BE2C (cell line): ENCODE measurements around the gene APEX1.
A peak's percentile ranks its signal among the peaks of the same experiment; 100 is the strongest.

Experiments used
- DNase-seq: peaks from one replicate; pipeline ENCODE4 v3.0.0-alpha.2; 2020
- H3K27me3 ChIP-seq: fragments of 250-450 bp; sonication (Bioruptor Pico); 2 replicates; pipeline ENCODE4 v1.5.1; 2020; ENCODE audit warnings: mild to moderate bottlenecking
- H3K36me3 ChIP-seq: fragments of 250-450 bp; sonication (Bioruptor Pico); 2 replicates; pipeline ENCODE4 v1.5.1; 2020; ENCODE audit warnings: mild to moderate bottlenecking
- H3K4me1 ChIP-seq: fragments of 250-450 bp; sonication (Bioruptor Pico); 2 replicates; pipeline ENCODE4 v1.5.1; 2020
- H3K4me3 ChIP-seq: 2 replicates; pipeline ENCODE4 v1.5.1; 2011; ENCODE audit warnings: low read depth, low read length
- H3K9me3 ChIP-seq: fragments of 250-450 bp; sonication (Bioruptor Pico); 2 replicates; pipeline ENCODE4 v1.5.1; 2020
- TF ChIP-seq, protein P1 (sequence below): IDR thresholded peaks from 2 replicates; pipeline ENCODE4 v1.5.1; 2012; ENCODE audit warnings: mild to moderate bottlenecking, low read depth, low read length

Gene APEX1

GRCh38 chr14:20469890-20470602, 15.0 kb downstream of the APEX1 start:
- Histone ChIP-seq H3K4me3 (peak overlapping the region; percentile 99), H3K27me3 (no peaks in the 10 kb centered on the region), H3K9me3 (no peaks in the 10 kb centered on the region), H3K36me3 (peaks cover 34% of the 10 kb centered on the region), H3K4me1 (no peaks in the 10 kb centered on the region)
- DNase-seq = peak; percentile 25
- TF ChIP-seq, protein P1, sequence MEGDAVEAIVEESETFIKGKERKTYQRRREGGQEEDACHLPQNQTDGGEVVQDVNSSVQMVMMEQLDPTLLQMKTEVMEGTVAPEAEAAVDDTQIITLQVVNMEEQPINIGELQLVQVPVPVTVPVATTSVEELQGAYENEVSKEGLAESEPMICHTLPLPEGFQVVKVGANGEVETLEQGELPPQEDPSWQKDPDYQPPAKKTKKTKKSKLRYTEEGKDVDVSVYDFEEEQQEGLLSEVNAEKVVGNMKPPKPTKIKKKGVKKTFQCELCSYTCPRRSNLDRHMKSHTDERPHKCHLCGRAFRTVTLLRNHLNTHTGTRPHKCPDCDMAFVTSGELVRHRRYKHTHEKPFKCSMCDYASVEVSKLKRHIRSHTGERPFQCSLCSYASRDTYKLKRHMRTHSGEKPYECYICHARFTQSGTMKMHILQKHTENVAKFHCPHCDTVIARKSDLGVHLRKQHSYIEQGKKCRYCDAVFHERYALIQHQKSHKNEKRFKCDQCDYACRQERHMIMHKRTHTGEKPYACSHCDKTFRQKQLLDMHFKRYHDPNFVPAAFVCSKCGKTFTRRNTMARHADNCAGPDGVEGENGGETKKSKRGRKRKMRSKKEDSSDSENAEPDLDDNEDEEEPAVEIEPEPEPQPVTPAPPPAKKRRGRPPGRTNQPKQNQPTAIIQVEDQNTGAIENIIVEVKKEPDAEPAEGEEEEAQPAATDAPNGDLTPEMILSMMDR = no peak

DNA sequence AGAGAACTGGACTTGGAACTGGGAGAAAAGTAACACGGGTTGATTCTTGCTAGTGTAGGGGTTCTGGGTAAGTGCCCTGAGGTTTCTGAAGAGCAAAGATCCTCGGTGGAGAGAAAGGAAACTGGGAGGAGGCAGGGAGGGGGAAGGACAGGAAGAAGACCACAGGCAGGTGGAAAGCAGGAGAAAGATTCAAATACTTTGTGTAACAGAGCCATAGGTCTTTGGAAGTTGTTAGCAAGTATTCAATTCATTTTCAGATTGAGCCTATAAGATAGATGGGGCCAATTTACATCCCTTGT, 15.5 kb downstream of the APEX1 start:
- TF ChIP-seq, protein P1 = no peak
- Histone ChIP-seq H3K4me1 (no peaks in the 10 kb centered on the region), H3K4me3 (peak overlapping the region; percentile 99), H3K36me3 (peaks cover 39% of the 10 kb centered on the region), H3K27me3 (no peaks in the 10 kb centered on the region), H3K9me3 (no peaks in the 10 kb centered on the region)
- DNase-seq = no peak

DNA sequence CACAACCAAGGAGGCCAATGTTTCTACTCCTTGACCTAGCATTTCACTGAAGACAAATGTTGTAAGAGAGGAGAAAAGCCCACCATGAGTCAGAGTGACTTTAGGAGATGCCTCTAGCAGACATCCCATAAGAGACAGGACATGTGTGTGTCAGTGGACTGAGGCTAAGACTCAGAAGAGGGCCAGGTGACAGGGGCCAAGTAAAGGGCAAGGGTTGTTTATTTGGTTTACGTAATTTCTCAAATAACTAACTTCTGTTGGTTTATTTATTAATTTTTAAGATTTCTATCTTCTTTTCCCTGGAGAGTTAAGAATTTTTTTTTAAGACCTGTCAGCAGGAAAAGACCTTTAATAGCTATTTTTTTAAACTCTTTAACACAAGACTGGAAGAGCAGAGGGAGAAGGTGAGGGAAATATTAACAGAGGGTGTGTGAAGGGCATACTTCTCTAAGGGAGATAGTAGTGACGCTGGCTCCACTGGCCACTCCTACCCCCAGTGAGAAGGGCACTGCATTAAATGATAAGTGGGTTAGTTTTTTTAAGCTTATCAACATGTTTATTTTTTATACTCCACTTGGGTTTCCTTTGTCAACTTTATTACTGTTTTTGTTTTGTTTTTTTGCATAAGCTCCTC, 17.6 kb downstream of the APEX1 start:
- no peak for DNase-seq
- peaks cover 60% of the 10 kb centered on the region for H3K36me3 ChIP-seq
- TF ChIP-seq, protein P1 = no peak
- no peak overlapping the region for H3K4me3 ChIP-seq
- H3K27me3 ChIP-seq = no peaks in the 10 kb centered on the region
- peaks cover 9% of the 10 kb centered on the region; the same call in 1 of the 2 replicates for H3K4me1 ChIP-seq
- H3K9me3 ChIP-seq = no peaks in the 10 kb centered on the region

DNA sequence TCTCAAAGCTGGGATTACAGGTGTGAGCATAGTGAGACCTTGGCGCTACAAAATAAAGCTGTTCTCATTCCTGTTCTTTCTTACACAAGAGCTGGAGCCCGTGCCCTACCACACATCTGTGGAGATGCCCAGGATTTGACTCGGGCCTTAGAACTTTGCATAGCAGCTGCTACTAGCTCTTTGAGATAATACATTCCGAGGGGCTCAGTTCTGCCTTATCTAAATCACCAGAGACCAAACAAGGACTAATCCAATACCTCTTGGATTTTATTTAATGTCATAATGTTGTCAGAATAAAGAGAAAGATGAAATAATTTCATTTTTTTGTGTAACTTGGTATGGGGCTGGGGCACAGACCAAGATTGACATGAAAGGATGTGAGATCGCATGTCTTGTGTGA, 21.8 kb downstream of the APEX1 start:
- Histone ChIP-seq H3K36me3 (peaks cover 64% of the 10 kb centered on the region), H3K27me3 (no peaks in the 10 kb centered on the region), H3K9me3 (no peaks in the 10 kb centered on the region), H3K4me1 (peaks cover 9% of the 10 kb centered on the region; the same call in 1 of the 2 replicates), H3K4me3 (no peak overlapping the region)
- TF ChIP-seq, protein P1 = no peak
- DNase-seq = no peak

GRCh38 chr14:20477211-20477876, 22.3 kb downstream of the APEX1 start:
- TF ChIP-seq, protein P1 = no peak
- DNase-seq = peak; percentile 49
- Histone ChIP-seq H3K4me3 (no peak overlapping the region), H3K36me3 (peaks cover 58% of the 10 kb centered on the region), H3K9me3 (no peaks in the 10 kb centered on the region), H3K4me1 (peaks cover 9% of the 10 kb centered on the region; the same call in 1 of the 2 replicates), H3K27me3 (peaks cover 1% of the 10 kb centered on the region; the same call in 1 of the 2 replicates)
